Tibial nerve (tissue), 4 donors: ENCODE measurements around the gene NR1H3. TPM values are rescaled to one million over a fixed set of nuclear protein-coding genes. Genes with fewer than 3 reads are reported as not detected.

ENCODE experiments used
- DNase-seq, 2 donors: peaks; one replicate each; pipeline ENCODE4 v3.0.0-alpha.2; 2019; ENCODE audit warnings: low spot score in 2 of 2
- H3K27ac ChIP-seq, 4 donors: fragments of 200-600 bp; sonication (generic) in 3 of 4; one replicate each; pipeline ENCODE4 v1.5.1; 2017 to 2019; ENCODE audit warnings: mild to moderate bottlenecking in 1 of 4
- H3K27me3 ChIP-seq, 2 donors: fragments of 200-600 bp; sonication (generic) in 1 of 2; one replicate each; pipeline versions ENCODE4 v1.5.1 to v1.6.0; 2017 to 2019
- H3K36me3 ChIP-seq, 3 donors: fragments of 200-600 bp; sonication (generic); one replicate each; pipeline ENCODE4 v1.5.1; 2018 to 2019
- H3K4me1 ChIP-seq, 4 donors: fragments of 200-600 bp; sonication (generic) in 3 of 4; one replicate each; pipeline ENCODE4 v1.5.1; 2017 to 2019
- H3K4me3 ChIP-seq, 4 donors: fragments of 200-600 bp; sonication (generic) in 3 of 4; one replicate each; pipeline ENCODE4 v1.5.1; 2017 to 2019; ENCODE audit warnings: mild to moderate bottlenecking in 1 of 4, moderate library complexity in 1 of 4
- H3K9me3 ChIP-seq, 4 donors: fragments of 200-600 bp; sonication (generic) in 3 of 4; one replicate each; pipeline ENCODE4 v1.5.1; 2017 to 2019
- CTCF ChIP-seq, 5 experiments: fragments of 200-600 bp in 3 of 5; fragments of 450-650 bp in 2 of 5; sonication (generic) in 3 of 5; IDR thresholded peaks; one replicate each; pipeline ENCODE4 v1.5.1; 2016 to 2019; ENCODE audit warnings: antibody characterized with exemption in 5 of 5, mild to moderate bottlenecking in 3 of 5, moderate library complexity in 2 of 5
- EP300 ChIP-seq, 2 donors: sonication (generic); formaldehyde crosslinking; IDR thresholded peaks; one replicate each; pipeline ENCODE4 v1.6.1; 2017; ENCODE audit warnings: antibody characterized with exemption in 2 of 2, mild to moderate bottlenecking in 1 of 2
- POLR2A ChIP-seq, 2 donors: fragments of 450-650 bp; IDR thresholded peaks; one replicate each; pipeline ENCODE4 v1.6.1; 2017; ENCODE audit warnings: antibody characterized with exemption in 2 of 2, mild to moderate bottlenecking in 2 of 2, moderate library complexity in 2 of 2
- WGBS, 2 donors: methylation state at CpG; one replicate each; pipeline ENCODE4 v1.1.5; 2018; 5-methylcytosine and 5-hydroxymethylcytosine counted together
- total RNA-seq, 4 donors: library from RNA; depleted of rRNA; stranded (reverse); fragments of >200 nt; gene quantifications; one replicate each; pipeline ENCODE4 v1.1.0, GENCODE V29; 2016

NR1H3 gene
- total RNA-seq, 4 donors from 2014 or later: 92.7 to 218 (median 124) TPM

- no peaks in the 10 kb centered on the region for H3K9me3 ChIP-seq
- no peak for TF ChIP-seq CTCF (IDR thresholded peaks at IDR 0.05)
- no peak for TF ChIP-seq EP300 (IDR thresholded peaks at IDR 0.05)
- TF ChIP-seq POLR2A (IDR thresholded peaks at IDR 0.05): no peak
- peaks cover 0 to 52% (median 14%) of the 10 kb centered on the region in 4 donors for H3K4me1 ChIP-seq
- H3K4me3 ChIP-seq: peak overlapping the region; percentile 64 to 77 (median 72)
- H3K27ac ChIP-seq: peak overlapping the region; percentile 93 to 99 (median 98)
- H3K27me3 ChIP-seq: no peaks in the 10 kb centered on the region
- WGBS, 2 donors: 6% methylated on average over 14 to 15 of the region's 15 CpGs
- peaks cover 0 to 29% (median 0%) of the 10 kb centered on the region in 3 donors for H3K36me3 ChIP-seq
- DNase-seq: no peak
These were observed 42.4 kb upstream of the NR1H3 start for GRCh38 chr11:47215366-47215910.

GRCh38 chr11:47216121-47216798 lies 41.5 kb upstream of the NR1H3 start:
- no peaks in the 10 kb centered on the region for H3K9me3 ChIP-seq
- DNase-seq: peak in 1 of 2 donors; percentile 23
- peak overlapping the region; percentile 64 to 77 (median 72) for H3K4me3 ChIP-seq
- 1 to 2% methylated on average over 12 of the region's 12 CpGs for WGBS, 2 donors
- H3K27ac ChIP-seq: peak overlapping the region; percentile 93 to 99 (median 98)
- H3K4me1 ChIP-seq: peaks cover 0 to 60% (median 14%) of the 10 kb centered on the region in 4 donors
- TF ChIP-seq CTCF (IDR thresholded peaks at IDR 0.05): no peak
- TF ChIP-seq EP300 (IDR thresholded peaks at IDR 0.05): peak in 1 of 2 donors; percentile 67
- peaks cover 0 to 36% (median 0%) of the 10 kb centered on the region in 3 donors for H3K36me3 ChIP-seq
- no peaks in the 10 kb centered on the region for H3K27me3 ChIP-seq

- Histone ChIP-seq H3K36me3 (peaks cover 0 to 73% (median 0%) of the 10 kb centered on the region in 3 donors), H3K9me3 (no peaks in the 10 kb centered on the region), H3K27me3 (no peaks in the 10 kb centered on the region), H3K4me3 (no peak overlapping the region), H3K27ac (peak overlapping the region in 1 of 4 donors; percentile 32), H3K4me1 (peaks cover 0 to 48% (median 14%) of the 10 kb centered on the region in 4 donors)
- no peak for TF ChIP-seq EP300 (IDR thresholded peaks at IDR 0.05)
- no peak for TF ChIP-seq CTCF (IDR thresholded peaks at IDR 0.05)
- TF ChIP-seq POLR2A (IDR thresholded peaks at IDR 0.05): no peak
- 50% methylated on average over 1 of the region's 1 CpG for WGBS, 2 donors
- no peak for DNase-seq
These were observed 37.4 kb upstream of the NR1H3 start for GRCh38 chr11:47220401-47220821.

GRCh38 chr11:47222696-47223095 lies 35.1 kb upstream of the NR1H3 start:
- Histone ChIP-seq H3K27me3 (no peaks in the 10 kb centered on the region), H3K27ac (no peak overlapping the region), H3K9me3 (no peaks in the 10 kb centered on the region), H3K4me3 (no peak overlapping the region), H3K4me1 (peaks cover 0 to 26% (median 3%) of the 10 kb centered on the region in 4 donors), H3K36me3 (peaks cover 0 to 92% (median 0%) of the 10 kb centered on the region in 3 donors)
- TF ChIP-seq CTCF (IDR thresholded peaks at IDR 0.05) (no peak), POLR2A (IDR thresholded peaks at IDR 0.05) (no peak), EP300 (IDR thresholded peaks at IDR 0.05) (no peak)
- DNase-seq: no peak
- 91 to 93% methylated on average over 2 of the region's 2 CpGs for WGBS, 2 donors
